Smooth muscle cell (in vitro differentiated cells): Measurements from ENCODE around the gene WFDC1. TPM values are rescaled to one million over a fixed set of nuclear protein-coding genes. Genes with fewer than 3 reads are reported as not detected.

Source experiments
- DNase-seq: peaks from one replicate; lab custom pipeline; 2025; ENCODE audit not compliant: unreplicated experiment; lab: John Stamatoyannopoulos, UW
- H2AFZ ChIP-seq: fragments of 200-600 bp; sonication (generic); 2 replicates; pipeline ENCODE4 v1.6.0; 2016; ENCODE audit warnings: antibody characterized with exemption, low read depth, mild to moderate bottlenecking
- H3F3A ChIP-seq: fragments of 200-600 bp; sonication (generic); 2 replicates; pipeline ENCODE4 v1.6.0; 2017; ENCODE audit warnings: antibody characterized with exemption, low read depth
- H3K27ac ChIP-seq: fragments of 200-600 bp; sonication (generic); 2 replicates; pipeline ENCODE4 v1.5.1; 2016; ENCODE audit warnings: low read depth, mild to moderate bottlenecking
- H3K27me3 ChIP-seq: fragments of 200-600 bp; sonication (generic); 2 replicates; pipeline ENCODE4 v1.6.1; 2016; ENCODE audit warnings: low read depth, mild to moderate bottlenecking
- H3K36me3 ChIP-seq: fragments of 200-600 bp; sonication (generic); 2 replicates; pipeline ENCODE4 v1.5.1; 2016; ENCODE audit warnings: low read depth
- H3K4me1 ChIP-seq: fragments of 200-600 bp; sonication (generic); 2 replicates; pipeline ENCODE4 v1.5.1; 2016; ENCODE audit warnings: low read depth
- H3K4me2 ChIP-seq: fragments of 200-600 bp; sonication (generic); 2 replicates; pipeline ENCODE4 v1.6.0; 2016; ENCODE audit warnings: mild to moderate bottlenecking
- H3K4me3 ChIP-seq: fragments of 200-600 bp; sonication (generic); 2 replicates; pipeline ENCODE4 v1.5.1; 2016; ENCODE audit warnings: mild to moderate bottlenecking
- H3K79me2 ChIP-seq: fragments of 200-600 bp; sonication (generic); 2 replicates; pipeline ENCODE4 v1.6.0; 2016; ENCODE audit warnings: low read depth, mild to moderate bottlenecking
- H3K9ac ChIP-seq: fragments of 200-600 bp; sonication (generic); 2 replicates; pipeline ENCODE4 v1.6.0; 2016; ENCODE audit warnings: low read depth
- H3K9me3 ChIP-seq: fragments of 200-600 bp; sonication (generic); replicated peaks from 2 replicates; pipeline ENCODE4 v1.5.1; 2016; ENCODE audit warnings: low read depth
- H4K20me1 ChIP-seq: fragments of 200-600 bp; sonication (generic); 2 replicates; pipeline ENCODE4 v1.6.0; 2016; ENCODE audit warnings: low read depth
- CTCF ChIP-seq: fragments of 200-600 bp; sonication (generic); IDR thresholded peaks from 2 replicates; pipeline ENCODE4 v1.5.1; 2017; ENCODE audit warnings: borderline replicate concordance, mild to moderate bottlenecking, antibody characterized with exemption; ENCODE audit not compliant: insufficient read depth, poor library complexity, severe bottlenecking
- WGBS: methylation state at CpG from one replicate; pipeline ENCODE4 v1.1.7; 2016; ENCODE audit warnings: low lambda C conversion rate; 5-methylcytosine and 5-hydroxymethylcytosine counted together
- polyA plus RNA-seq: library from polyadenylated mRNA; unstranded; fragments of >200 nt; fragmentation: Nextera tagmentation; extraction: Ambion mirVana; gene quantifications from 2 replicates; pipeline ENCODE4 v1.2.1, GENCODE V29; 2016
- total RNA-seq: library from RNA; depleted of rRNA; stranded (reverse); fragments of >200 nt; gene quantifications from 2 replicates; pipeline ENCODE4 v1.2.3, GENCODE V29; 2014

The WFDC1 gene
- total and polyA plus RNA-seq, 2 experiments from 2014 or later = 176 to 362 TPM

GRCh38 chr16:84254062-84254461, 40.6 kb upstream of the WFDC1 start:
- no peak for TF ChIP-seq CTCF
- no peak overlapping the region for H2AFZ ChIP-seq
- no peak for DNase-seq
- 47% methylated on average over 4 of the region's 4 CpGs for WGBS
- H3K9ac ChIP-seq = no peak overlapping the region
- H3K4me1 ChIP-seq = no peaks in the 10 kb centered on the region
- no peak overlapping the region for H3K4me3 ChIP-seq
- no peaks in the 10 kb centered on the region for H3F3A ChIP-seq
- H3K9me3 ChIP-seq = no peaks in the 10 kb centered on the region
- no peaks in the 10 kb centered on the region for H3K27me3 ChIP-seq
- no peaks in the 10 kb centered on the region for H3K36me3 ChIP-seq
- H3K27ac ChIP-seq = no peak overlapping the region
- no peak overlapping the region for H3K4me2 ChIP-seq
- no peaks in the 10 kb centered on the region for H4K20me1 ChIP-seq
- no peaks in the 10 kb centered on the region for H3K79me2 ChIP-seq

GRCh38 chr16:84255050-84255810, 39.4 kb upstream of the WFDC1 start:
- Histone ChIP-seq H3K9me3 (no peaks in the 10 kb centered on the region), H3K4me3 (no peak overlapping the region), H3K9ac (no peak overlapping the region), H3F3A (no peaks in the 10 kb centered on the region), H2AFZ (no peak overlapping the region), H3K4me2 (no peak overlapping the region), H3K27me3 (no peaks in the 10 kb centered on the region), H4K20me1 (no peaks in the 10 kb centered on the region), H3K27ac (no peak overlapping the region), H3K4me1 (no peaks in the 10 kb centered on the region), H3K36me3 (no peaks in the 10 kb centered on the region), H3K79me2 (no peaks in the 10 kb centered on the region)
- WGBS = 87% methylated on average over 4 of the region's 4 CpGs
- no peak for DNase-seq
- no peak for TF ChIP-seq CTCF

DNA sequence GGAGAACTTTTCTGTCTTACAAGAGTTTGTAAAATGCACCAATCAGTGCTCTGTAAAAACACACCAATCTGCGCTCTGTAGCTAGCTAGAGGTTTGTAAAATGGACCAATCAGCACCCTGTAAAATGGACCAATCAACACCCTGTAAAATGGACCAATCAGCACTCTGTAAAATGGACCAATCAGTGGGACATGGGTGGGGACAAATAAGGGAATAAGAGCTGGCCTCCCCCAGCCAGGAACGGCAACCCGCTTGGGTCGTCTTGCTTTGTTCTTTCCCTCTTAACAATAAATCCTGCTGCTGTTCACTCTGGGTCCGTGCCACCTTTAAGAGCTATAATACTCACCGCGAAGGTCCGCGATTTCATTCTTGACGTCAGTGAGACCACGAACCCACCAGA, 36.4 kb upstream of the WFDC1 start:
- Histone ChIP-seq H3K36me3 (no peaks in the 10 kb centered on the region), H3K9me3 (no peaks in the 10 kb centered on the region), H4K20me1 (no peaks in the 10 kb centered on the region), H3K4me3 (no peak overlapping the region), H3K27me3 (no peaks in the 10 kb centered on the region), H3K9ac (no peak overlapping the region), H2AFZ (no peak overlapping the region), H3F3A (no peaks in the 10 kb centered on the region), H3K79me2 (no peaks in the 10 kb centered on the region), H3K27ac (no peak overlapping the region), H3K4me2 (no peak overlapping the region), H3K4me1 (no peaks in the 10 kb centered on the region)
- TF ChIP-seq CTCF = no peak
- 92% methylated on average over 11 of the region's 11 CpGs for WGBS
- DNase-seq = no peak

GRCh38 chr16:84259691-84260090, 35.0 kb upstream of the WFDC1 start:
- no peak for TF ChIP-seq CTCF
- Histone ChIP-seq H3K4me1 (no peaks in the 10 kb centered on the region), H4K20me1 (no peaks in the 10 kb centered on the region), H3K4me2 (no peak overlapping the region), H3K9me3 (no peaks in the 10 kb centered on the region), H3K9ac (no peak overlapping the region), H3K36me3 (no peaks in the 10 kb centered on the region), H3K79me2 (no peaks in the 10 kb centered on the region), H3K4me3 (no peak overlapping the region), H3K27me3 (no peaks in the 10 kb centered on the region), H2AFZ (no peak overlapping the region), H3F3A (no peaks in the 10 kb centered on the region), H3K27ac (no peak overlapping the region)
- DNase-seq = no peak
- WGBS = 91% methylated on average over 3 of the region's 3 CpGs
